Right cardiac atrium (tissue), 5 donors: ENCODE data around the gene CLHC1. TPM values are rescaled to one million over a fixed set of nuclear protein-coding genes. Genes with fewer than 3 reads are reported as not detected.
"Not testable (repeated sequence)": the region's sequence is repeated elsewhere in the genome, so short reads cannot be mapped to it uniquely, and the experiment has no call there.

ENCODE experiments used
- ATAC-seq, 2 donors: fragments of 200-7000 bp; cut with Tn5 transposase; one replicate each; pipeline versions ENCODE4 v1.8.0 to v1.9.1; 2020; ENCODE audit warnings: moderate library complexity in 2 of 2, mild to moderate bottlenecking in 1 of 2
- DNase-seq, 3 donors: peaks; one replicate each; pipeline ENCODE4 v3.0.0-alpha.2; 2020
- H3K27ac ChIP-seq: one replicate; pipeline ENCODE4 v1.5.1; 2013; ENCODE audit warnings: mild to moderate bottlenecking, low read length, control low read depth, moderate library complexity
- H3K27me3 ChIP-seq: one replicate; pipeline ENCODE4 v1.6.1; 2013; ENCODE audit not compliant: control insufficient read depth, insufficient read depth
- H3K4me1 ChIP-seq: one replicate; pipeline ENCODE4 v1.6.1; 2013; ENCODE audit warnings: low read length; ENCODE audit not compliant: control insufficient read depth, insufficient read depth
- H3K4me3 ChIP-seq: one replicate; pipeline ENCODE4 v1.5.1; 2013; ENCODE audit warnings: low read length, control low read depth
- H3K9me3 ChIP-seq: one replicate; pipeline ENCODE4 v1.6.1; 2013; ENCODE audit warnings: low read length; ENCODE audit not compliant: control insufficient read depth
- WGBS: extraction: QIAGEN DNeasy Blood & Tissue Kit; methylation state at CpG from one replicate; pipeline ENCODE4 v1.1.7; 2013; 5-methylcytosine and 5-hydroxymethylcytosine counted together
- intact Hi-C, 4 donors: fragments of 100-400 bp; cut with DNase I; formaldehyde crosslinking; loops; one replicate each; pipeline versions ENCODE4 v1.11.0 to v1.14.0; 2022 to 2023
- long read RNA-seq, 4 donors: library from polyadenylated mRNA; unstranded; transcript quantifications; one replicate each; pipeline ENCODE4 v2.0.0, GENCODE V29; 2020 to 2021
- polyA plus RNA-seq: library from polyadenylated mRNA; stranded (reverse); fragments of 200-250 nt; gene quantifications from one replicate; pipeline ENCODE4 v1.2.3, GENCODE V29; 2013
- total RNA-seq, 4 donors: library from RNA; stranded (reverse); fragmentation: NEBNext Ultra II Directional; extraction: Animal tissue kit (Norgen Biotek cat#: 25700); gene quantifications; one replicate each; pipeline ENCODE4 v1.2.1, GENCODE V29; 2021
- donor health status: healthy with polysubstance abuse.
- donor health status: DM: no; HTN: yes; CAD: no.
- donor health status: DM: no; HTN: no; CAD: no.
- donor health status: DM: no; HTN: yes; CAD: no; lungs with severe emphysema.
- donor health status: DM: yes; HTN: yes; CAD: no.

Gene CLHC1
- total RNA-seq = 1 to 10 TPM; 6.6 to 9.0 (median 7.3) TPM
- polyA plus RNA-seq = 4.4 TPM
- long read RNA-seq, donor 1, partial matches to known transcripts = 0 of 2 reads
- long read RNA-seq, donor 1, other reads (novel, unspliced or antisense) = 2 of 2 reads
- long read RNA-seq, donor 2 = 0 reads
- long read RNA-seq, donor 3, partial matches to known transcripts = 0 of 5 reads
- long read RNA-seq, donor 3, other reads (novel, unspliced or antisense) = 5 of 5 reads
- long read RNA-seq, donor 4, partial matches to known transcripts = 0 of 1 reads
- long read RNA-seq, donor 4, other reads (novel, unspliced or antisense) = 1 of 1 reads

GRCh38 chr2:55232084-55232862, at the start of gene CLHC1, which contains the start of gene RPS27A:
CLHC1 (minus strand) TSS chr2:55232293; CDS start chr2:55222411, 9,882 bp downstream.
RPS27A (plus strand) TSS chr2:55232688; CDS start chr2:55232825, 137 bp downstream.
- H3K4me1 ChIP-seq = peaks cover 5% of the 10 kb centered on the region
- H3K4me3 ChIP-seq = peak within 1 kb of the TSS; percentile 96
- no peaks in the 10 kb centered on the region for H3K27me3 ChIP-seq
- peak within 1 kb of the TSS; percentile 76 for H3K27ac ChIP-seq
- WGBS = under 1% methylated on average over 37 of the region's 37 CpGs
- DNase-seq = peak; percentile 90 to 97 (median 96)
- intact Hi-C loops = loop anchor here in 1 of 4 donors (5.0 kb wide), 1 partner anchor 35 kb away; the partner anchor contains the start of gene MTIF2
- H3K9me3 ChIP-seq = no peaks in the 10 kb centered on the region
- ATAC-seq = peak; percentile 97

- H3K27ac ChIP-seq, H3K4me3 ChIP-seq, DNase-seq, H3K27me3 ChIP-seq, ATAC-seq, H3K9me3 ChIP-seq, intact Hi-C loops, H3K4me1 ChIP-seq: not testable (repeated sequence)
- WGBS = 95% methylated on average over 5 of the region's 5 CpGs
These were observed 48.9 kb upstream of the CLHC1 start for GRCh38 chr2:55280851-55281546.

- DNase-seq, intact Hi-C loops: not testable (repeated sequence)
- WGBS = 44% methylated on average over 7 of the region's 7 CpGs
These were observed 47.8 kb upstream of the CLHC1 start for GRCh38 chr2:55279859-55280424.

GRCh38 chr2:55279214-55279835, 47.2 kb upstream of the CLHC1 start:
- H3K27ac ChIP-seq, H3K4me1 ChIP-seq, intact Hi-C loops, H3K9me3 ChIP-seq, H3K4me3 ChIP-seq, DNase-seq, ATAC-seq, H3K27me3 ChIP-seq: not testable (repeated sequence)
- 22% methylated on average over 10 of the region's 10 CpGs for WGBS

More at GRCh38 chr2:55279859-55280424, 47.8 kb upstream of the CLHC1 start:
- not testable (repeated sequence) for H3K4me1 ChIP-seq, H3K9me3 ChIP-seq, H3K27ac ChIP-seq, ATAC-seq, H3K27me3 ChIP-seq, H3K4me3 ChIP-seq

- intact Hi-C loops = no loop called here
- DNase-seq (no peak), ATAC-seq (no peak)
- Histone ChIP-seq H3K4me3 (no peak overlapping the region), H3K27ac (no peak overlapping the region), H3K27me3 (no peaks in the 10 kb centered on the region), H3K4me1 (no peaks in the 10 kb centered on the region), H3K9me3 (no peaks in the 10 kb centered on the region)
- 87% methylated on average over 3 of the region's 3 CpGs for WGBS
These were observed 45.2 kb upstream of the CLHC1 start for GRCh38 chr2:55277310-55277709.

GRCh38 chr2:55274346-55274745, 42.3 kb upstream of the CLHC1 start:
- not testable (repeated sequence) for ATAC-seq, H3K4me1 ChIP-seq, H3K4me3 ChIP-seq, H3K27ac ChIP-seq, DNase-seq, H3K27me3 ChIP-seq, H3K9me3 ChIP-seq
- 82% methylated on average over 2 of the region's 2 CpGs for WGBS
- intact Hi-C loops = loop anchor here in 1 of 4 donors (5.0 kb wide), 1 partner anchor 158 kb away; no protein-coding TSS in a partner anchor

GRCh38 chr2:55269645-55269990, 37.5 kb upstream of the CLHC1 start:
- no peak for ATAC-seq
- intact Hi-C loops = loop anchor here in 1 of 4 donors (5.0 kb wide), 1 partner anchor 37 kb away; the partner anchor contains the start of genes CLHC1 and RPS27A

GRCh38 chr2:55268907-55269644, 37.0 kb upstream of the CLHC1 start, which contains the start of gene MTIF2:
MTIF2 (minus strand) TSS chr2:55269231; CDS start chr2:55263858, 5,373 bp downstream.
- intact Hi-C loops = loop anchor here in 1 of 4 donors (5.0 kb wide), 1 partner anchor 37 kb away; the partner anchor contains the start of genes CLHC1 and RPS27A
- Histone ChIP-seq H3K4me3 (peak within 1 kb of the TSS; percentile 91), H3K27ac (peak within 1 kb of the TSS; percentile 97), H3K9me3 (no peaks in the 10 kb centered on the region), H3K27me3 (no peaks in the 10 kb centered on the region), H3K4me1 (peaks cover 2% of the 10 kb centered on the region)
- WGBS = under 1% methylated on average over 43 of the region's 43 CpGs
- DNase-seq (peak; percentile 97 to 98 (median 98)), ATAC-seq (peak; percentile 99)

More at GRCh38 chr2:55269645-55269990, 37.5 kb upstream of the CLHC1 start:
- 53% methylated on average over 7 of the region's 7 CpGs for WGBS
- Histone ChIP-seq H3K27ac (peak overlapping the region; percentile 78), H3K4me3 (peak overlapping the region; percentile 91), H3K9me3 (no peaks in the 10 kb centered on the region), H3K27me3 (no peaks in the 10 kb centered on the region), H3K4me1 (peaks cover 2% of the 10 kb centered on the region)
- DNase-seq = no peak

GRCh38 chr2:55268288-55268906, 36.3 kb upstream of the CLHC1 start:
- H3K4me3 ChIP-seq = peak overlapping the region; percentile 91
- H3K27me3 ChIP-seq = no peaks in the 10 kb centered on the region
- H3K27ac ChIP-seq = peak overlapping the region; percentile 97
- 15% methylated on average over 13 of the region's 13 CpGs for WGBS
- ATAC-seq (peak in 1 of 2 donors; percentile 5), DNase-seq (no peak)
- no peaks in the 10 kb centered on the region for H3K9me3 ChIP-seq
- peaks cover 2% of the 10 kb centered on the region for H3K4me1 ChIP-seq
- intact Hi-C loops = loop anchor here in 1 of 4 donors (5.0 kb wide), 1 partner anchor 36 kb away; the partner anchor contains the start of genes CLHC1 and RPS27A
